ENCODE measurements around the gene MAGEA4. TPM values are rescaled to one million over a fixed set of nuclear protein-coding genes. Genes with fewer than 3 reads are reported as not detected.

Gene MAGEA4
- total and polyA plus RNA-seq, 2 of the 8 experiments (the other 6 are each of a cell fraction or from before 2014, with no cell fraction given) = 0.45 to 0.67 TPM

DNA sequence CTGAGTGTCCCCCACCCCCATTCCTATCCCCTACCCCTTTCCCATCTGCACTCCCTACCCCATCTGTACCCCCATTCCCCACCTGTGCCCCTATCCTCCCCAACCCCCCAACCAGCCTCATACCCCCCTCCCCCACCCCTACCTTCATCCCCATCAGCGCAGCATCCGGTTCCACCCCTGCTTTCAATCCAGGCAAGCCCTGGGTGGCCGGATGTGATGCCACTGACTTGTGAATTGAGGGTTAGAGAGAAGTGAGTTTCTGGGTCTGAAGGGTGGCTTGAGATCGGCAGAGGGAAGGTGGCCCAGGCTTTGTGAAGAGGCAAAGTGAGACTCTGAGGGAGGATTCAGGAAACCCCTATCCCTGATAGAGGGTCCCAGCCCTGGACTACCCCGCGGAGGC, 7.8 kb downstream of the MAGEA4 start (continued):
- no peak for TF ChIP-seq SIRT6 (IDR thresholded peaks at IDR 0.05; ENCODE audit: low read length)
- no peak for TF ChIP-seq TEAD4 (IDR thresholded peaks at IDR 0.05; ENCODE audit: low read depth, low read length)
- no peak for TF ChIP-seq ASH2L (IDR thresholded peaks at IDR 0.05; ENCODE audit: low read length)
- TF ChIP-seq JUND (IDR thresholded peaks at IDR 0.05; ENCODE audit: low read length) = no peak
- TF ChIP-seq CHD2 (IDR thresholded peaks at IDR 0.05; ENCODE audit: low read length) = no peak
- no peak for TF ChIP-seq RAD21 (IDR thresholded peaks at IDR 0.05 in 1 of 2, conservative IDR thresholded peaks at IDR 0.05 in 1 of 2; ENCODE audit: low read depth in 2 of 2, low read length in 2 of 2)
